Stimulated activated naive CD8-positive, alpha-beta T cell treated with anti-CD3 and anti-CD28 coated beads, Interleukin-15, Interleukin-2, amounts not matched to agents 100 U/mL and 50 U/mL, for 24 hours (primary cell): ENCODE results near the gene ZNF83.
"Not testable (repeated sequence)": the region's sequence is repeated elsewhere in the genome, so short reads cannot be mapped to it uniquely, and the experiment has no call there.

Source experiments
- ATAC-seq: fragments of 150-1000 bp; cut with Tn5 transposase; one replicate; pipeline ENCODE4 v1.10.0; 2021
- DNase-seq: peaks from one replicate; pipeline ENCODE4 v3.0.0; 2021

The ZNF83 gene

DNA sequence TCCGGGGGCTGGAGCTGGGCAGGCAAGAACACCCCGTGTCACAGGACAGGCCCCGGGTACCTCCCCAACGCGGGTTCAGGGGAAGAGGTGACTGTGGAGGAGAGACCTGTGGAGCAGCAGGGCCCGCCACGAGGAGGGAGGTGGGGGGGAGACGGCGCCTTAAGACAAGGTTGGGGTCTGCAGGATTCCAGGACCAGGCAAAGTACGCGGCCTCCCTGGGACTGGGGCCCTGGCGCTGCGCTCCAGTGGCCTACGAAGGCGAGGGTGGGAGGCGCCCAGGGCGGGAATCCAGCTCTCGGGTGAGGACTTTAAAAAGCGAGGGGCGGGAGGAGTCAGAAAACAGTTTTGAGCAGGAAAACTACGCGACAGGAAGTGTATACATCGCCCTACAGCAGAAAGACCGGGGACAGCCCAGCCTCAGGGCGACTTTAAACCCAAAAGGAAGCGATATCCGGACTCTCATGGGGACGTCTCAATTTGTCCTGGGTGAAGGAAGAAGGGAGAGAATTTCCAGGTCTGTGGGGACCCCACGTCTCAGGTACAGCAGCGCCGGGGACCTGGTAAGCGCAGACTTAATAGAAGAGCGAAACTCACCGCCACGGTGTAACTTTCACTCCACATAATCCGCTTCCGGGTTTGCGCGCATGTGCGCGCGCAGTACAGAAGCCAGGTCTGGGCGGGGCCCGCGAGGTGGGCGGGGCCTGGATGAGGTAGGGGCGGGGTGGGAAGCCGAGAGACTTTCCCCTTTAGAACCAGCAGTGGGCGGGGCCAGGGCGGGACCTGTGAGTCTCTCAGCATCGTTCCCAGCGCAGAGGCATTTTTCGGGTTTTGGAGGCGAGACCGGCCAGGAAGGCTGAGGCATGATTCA is at the start of gene ZNF83:
Gene ZNF83 (minus strand): TSS at position 638 of the 868 bp plus-strand sequence.
- DNase-seq (peak; percentile 96), ATAC-seq (peak; percentile 96)

DNA sequence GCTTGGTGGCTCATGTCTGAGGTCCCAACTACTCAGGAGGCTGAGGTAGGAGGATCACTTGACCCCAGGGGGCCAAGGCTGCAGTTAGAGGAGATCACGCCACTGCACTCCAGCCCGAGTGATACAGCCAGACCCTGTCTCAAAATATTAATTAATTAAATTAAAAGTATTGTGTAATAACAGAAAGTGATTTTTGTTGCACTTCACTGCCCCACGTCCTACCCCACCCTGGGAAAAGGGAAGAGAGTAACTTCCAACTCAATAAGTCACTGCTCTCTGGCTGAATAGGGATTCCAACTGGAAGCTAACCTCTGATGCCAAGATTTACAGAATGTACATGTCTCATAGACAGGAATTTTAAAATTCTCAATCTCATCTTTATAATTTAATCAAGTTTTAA is 49.5 kb upstream of the ZNF83 start:
- ATAC-seq (no peak), DNase-seq (no peak)

DNA sequence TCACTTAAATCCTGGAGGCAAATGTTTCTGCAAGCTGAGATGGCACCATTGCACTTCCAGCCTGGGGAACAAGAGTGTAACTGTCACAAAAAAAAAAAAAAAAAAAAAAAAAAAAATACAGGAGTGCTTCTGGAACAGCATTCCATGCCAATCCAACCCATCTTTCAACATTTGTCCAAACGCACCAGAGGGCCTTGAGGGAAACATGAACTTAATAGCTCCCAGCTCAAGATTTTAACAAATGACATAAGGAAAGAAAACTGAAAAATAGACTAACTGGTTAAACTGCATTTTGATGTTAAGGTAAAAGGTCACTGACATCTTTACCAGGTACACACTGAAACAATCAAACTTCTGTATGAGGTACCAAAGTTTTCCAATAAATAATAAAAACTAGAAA is 47.7 kb upstream of the ZNF83 start:
- no peak for DNase-seq
- ATAC-seq, result no peak

DNA sequence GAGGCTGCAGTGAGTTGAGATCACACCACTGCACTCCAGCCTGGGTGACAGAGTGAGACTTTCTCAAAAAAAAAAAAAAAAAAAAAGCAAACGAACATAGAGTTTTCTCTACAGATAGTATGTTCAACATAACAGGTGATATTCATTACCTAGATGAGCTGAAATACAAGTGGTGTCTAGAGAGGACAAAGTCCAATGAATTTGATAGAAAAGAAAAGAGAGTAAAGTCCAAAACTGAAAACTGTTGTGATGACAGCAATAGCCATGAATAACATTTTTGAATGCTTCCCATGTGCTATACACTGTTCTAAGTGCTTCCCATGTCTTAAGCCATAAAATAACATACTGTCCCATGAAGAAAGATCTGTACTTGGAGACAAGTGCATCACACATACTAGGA is 43.1 kb upstream of the ZNF83 start:
- DNase-seq, ATAC-seq: not testable (repeated sequence)

DNA sequence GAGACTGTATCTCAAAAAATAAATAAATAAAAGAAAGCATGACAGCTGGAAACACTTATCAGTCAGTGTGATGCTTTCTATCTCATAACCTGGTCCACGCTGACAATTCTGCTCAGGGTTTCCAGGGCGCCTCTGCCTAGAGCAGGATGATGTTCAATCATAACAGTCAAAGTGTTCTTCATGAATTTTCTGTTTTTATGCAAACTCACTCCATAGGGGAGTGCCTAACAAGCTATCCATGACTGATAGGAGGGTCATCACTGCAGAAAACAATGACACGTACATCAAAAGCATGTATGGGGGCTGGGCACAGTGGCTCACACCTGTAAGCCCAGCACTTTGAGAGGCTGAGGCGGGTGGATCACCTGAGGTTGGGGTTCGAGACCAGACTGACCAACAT is 41.4 kb upstream of the ZNF83 start:
- DNase-seq (no peak), ATAC-seq (no peak)

DNA sequence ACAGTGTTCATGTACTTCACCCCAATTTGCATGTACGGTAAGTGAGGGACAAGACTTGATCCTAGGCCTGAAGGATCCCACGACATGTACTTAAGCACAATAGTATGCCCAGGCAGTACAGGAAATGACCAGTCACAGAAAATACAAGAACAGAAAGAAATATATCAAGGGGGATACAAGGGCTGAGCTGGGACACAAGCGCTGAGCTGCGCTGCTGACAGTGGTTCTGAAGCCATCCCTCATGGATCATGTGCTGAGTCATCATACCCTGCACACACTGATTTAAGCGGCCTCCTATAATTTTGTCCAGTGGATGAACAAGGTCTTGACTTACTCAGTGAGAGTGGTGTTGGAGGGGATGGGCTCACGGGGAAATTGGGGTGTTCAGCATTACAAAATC is 37.1 kb upstream of the ZNF83 start:
- not testable (repeated sequence) for ATAC-seq, DNase-seq

DNA sequence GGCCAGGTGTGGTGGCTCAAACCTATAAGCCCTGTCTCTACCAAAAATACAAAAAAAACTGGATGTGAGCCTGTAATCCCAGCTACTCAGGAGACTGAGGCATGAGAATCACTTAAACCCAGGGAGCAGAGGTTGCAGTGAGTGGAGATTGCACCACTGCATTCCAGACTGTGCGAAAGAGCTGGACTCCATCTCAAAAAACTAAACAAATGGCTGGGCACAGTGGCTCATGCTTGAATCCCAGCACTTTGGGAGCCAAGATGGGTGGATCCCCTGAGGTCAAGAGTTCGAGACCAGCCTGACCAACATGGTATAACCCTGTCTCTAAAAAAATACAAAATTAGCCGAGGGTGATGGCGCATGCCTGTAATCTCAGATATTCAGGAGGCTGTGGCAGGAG is 34.9 kb upstream of the ZNF83 start:
- DNase-seq, result no peak
- no peak for ATAC-seq

DNA sequence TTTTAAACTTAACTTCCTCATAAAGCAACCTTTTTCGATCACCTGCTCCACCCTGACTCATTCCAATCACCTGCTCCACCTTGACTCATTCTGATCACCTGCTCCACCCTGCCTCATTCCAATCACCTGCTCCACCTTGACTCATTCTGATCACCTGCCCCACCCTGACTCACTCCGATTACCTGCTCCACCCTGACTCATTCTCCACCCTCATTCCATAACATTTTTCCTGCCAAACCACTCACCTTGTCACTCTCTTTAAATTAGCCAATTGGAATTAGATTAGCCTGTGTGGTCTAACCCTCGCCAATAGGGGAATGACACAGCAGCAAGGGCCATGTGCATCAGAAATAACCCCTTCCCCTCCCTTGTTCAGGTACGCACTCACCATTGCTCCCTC is 31.9 kb upstream of the ZNF83 start:
- DNase-seq (no peak), ATAC-seq (no peak)

DNA sequence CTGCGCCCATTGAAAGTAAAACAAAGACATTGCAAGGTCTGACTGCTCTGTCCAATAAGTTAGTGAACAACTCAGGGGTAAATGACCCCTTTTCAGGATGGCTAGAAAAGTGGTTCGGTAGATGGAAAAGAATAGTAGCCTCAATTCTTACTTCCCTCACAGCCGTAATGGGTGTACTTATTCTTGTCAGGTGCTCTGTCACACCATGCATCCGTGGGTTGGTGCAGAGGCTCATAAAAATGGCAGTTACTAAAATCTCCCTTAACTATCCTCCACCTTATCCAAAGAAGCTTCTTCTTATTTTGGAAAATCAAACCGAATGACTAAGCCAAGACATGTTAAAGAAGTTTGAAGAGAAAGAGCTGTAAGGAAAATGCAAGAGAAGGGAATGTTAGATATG is 31.4 kb upstream of the ZNF83 start:
- ATAC-seq (no peak), DNase-seq (no peak)

DNA sequence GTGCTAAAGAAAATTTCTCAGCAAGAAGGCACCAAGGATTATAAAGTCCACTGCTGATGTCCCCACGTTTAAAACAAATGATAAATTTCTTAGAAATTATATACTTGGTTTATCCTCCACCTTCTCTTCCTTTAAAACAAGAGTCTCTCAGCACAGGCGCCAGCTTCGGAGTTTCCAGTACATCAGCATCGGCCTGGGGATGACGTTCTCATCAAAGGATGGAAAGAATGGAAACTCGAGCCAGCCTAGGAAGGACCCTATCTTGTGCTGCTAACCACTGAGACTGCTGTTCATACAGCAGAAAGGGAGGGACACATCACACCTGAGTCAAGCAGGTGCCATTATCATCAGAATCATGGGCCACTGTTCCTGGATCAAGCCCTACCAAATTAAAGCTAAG is 29.8 kb upstream of the ZNF83 start:
- DNase-seq (no peak), ATAC-seq (no peak)

DNA sequence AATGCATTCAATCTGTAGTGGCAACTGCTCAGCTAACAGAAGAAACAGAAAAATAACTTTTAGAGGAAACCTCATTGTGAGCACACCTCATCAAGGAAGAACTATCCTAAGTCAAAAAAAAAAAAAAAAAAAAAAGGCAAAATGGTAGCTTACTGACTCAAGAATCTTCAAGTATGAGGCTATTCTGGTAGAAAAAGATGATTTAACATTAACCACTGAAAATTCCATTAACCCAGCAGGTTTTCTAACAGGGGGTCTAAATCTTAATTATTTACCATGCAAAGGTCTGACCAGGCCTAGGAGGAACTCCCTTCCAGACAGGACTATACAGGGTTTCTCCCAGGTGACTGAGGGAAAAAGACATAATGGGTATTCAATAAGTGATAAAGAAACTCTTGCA is 28.4 kb upstream of the ZNF83 start:
- no peak for ATAC-seq
- DNase-seq, result no peak

DNA sequence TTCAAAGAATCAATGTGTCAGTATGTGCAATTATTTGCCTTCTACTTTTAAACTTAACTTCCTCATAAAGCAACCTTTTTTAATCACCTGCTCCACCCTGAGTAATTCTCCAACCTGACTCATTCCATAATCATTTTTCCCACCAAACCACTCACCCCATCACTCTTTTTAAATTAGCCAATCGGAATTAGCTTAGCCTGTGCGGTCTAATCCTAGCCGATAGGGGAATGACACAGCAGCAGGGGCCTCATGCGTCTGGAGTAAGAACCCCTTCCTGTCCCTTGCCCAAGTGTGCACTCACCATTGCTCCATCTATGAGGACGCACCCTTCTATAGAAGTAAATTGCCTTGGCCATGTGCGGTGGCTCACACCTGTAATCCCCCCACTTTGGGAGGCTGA is 27.4 kb upstream of the ZNF83 start:
- ATAC-seq (no peak), DNase-seq (no peak)

DNA sequence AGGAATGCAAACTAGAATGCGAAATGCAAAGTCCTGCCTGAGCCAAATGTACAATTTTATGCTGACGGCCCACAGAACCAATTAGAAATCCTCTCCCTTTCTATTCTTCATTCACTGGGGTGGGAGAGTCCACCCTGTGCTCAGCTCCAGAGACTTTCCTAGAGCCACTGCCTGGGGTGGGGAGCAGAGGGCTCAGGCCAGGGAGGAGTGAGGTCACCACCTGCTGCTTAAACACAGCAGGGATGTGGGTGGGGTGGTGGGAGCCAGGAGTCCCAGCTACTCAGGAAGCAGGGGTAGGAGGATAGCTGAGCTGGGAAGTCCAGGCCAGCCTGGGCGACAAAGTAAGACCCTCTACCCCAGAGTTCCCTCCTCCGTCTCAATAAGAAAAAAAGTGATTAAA is 26.9 kb upstream of the ZNF83 start:
- DNase-seq (no peak), ATAC-seq (no peak)

DNA sequence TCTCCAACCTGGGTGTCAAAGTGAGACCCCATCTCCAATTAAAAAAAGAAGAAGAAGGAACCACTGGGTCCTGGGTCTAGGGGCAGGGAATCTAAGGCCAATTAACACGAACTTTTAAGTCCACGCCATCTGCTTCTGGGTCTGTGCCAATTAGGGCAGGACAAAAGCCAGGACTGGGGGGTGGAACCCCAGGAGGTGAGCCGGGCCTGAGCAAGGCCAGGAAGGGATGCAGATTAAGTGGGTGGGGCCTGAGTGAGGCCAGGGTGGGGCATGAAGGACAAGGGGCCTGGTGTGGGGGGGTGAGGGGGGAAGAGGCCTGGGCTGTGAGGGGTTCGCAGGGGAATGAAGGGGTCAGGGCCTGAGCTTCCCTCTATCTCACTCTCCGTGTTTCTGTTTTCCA is 26.3 kb upstream of the ZNF83 start:
- DNase-seq (no peak), ATAC-seq (no peak)

DNA sequence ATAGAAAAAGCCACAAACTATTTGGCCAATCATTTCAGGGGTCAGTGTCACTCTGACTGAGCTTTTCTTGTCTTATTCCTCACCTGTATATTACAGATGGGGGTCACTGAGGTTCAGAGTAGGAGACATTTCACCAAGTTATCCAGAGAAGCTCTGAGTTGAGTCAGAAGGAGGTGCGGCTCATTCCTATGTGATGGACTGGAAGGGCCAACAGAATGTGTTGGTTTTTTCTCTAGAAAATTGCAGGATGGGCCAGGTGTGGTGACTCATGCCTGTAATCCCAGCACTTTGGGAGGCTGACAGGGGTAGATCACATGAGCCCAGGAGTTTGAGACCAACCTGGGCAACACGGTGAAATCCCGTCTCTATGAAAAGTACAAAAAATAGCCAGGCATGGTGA is 24.5 kb upstream of the ZNF83 start:
- no peak for DNase-seq
- ATAC-seq, result no peak

DNA sequence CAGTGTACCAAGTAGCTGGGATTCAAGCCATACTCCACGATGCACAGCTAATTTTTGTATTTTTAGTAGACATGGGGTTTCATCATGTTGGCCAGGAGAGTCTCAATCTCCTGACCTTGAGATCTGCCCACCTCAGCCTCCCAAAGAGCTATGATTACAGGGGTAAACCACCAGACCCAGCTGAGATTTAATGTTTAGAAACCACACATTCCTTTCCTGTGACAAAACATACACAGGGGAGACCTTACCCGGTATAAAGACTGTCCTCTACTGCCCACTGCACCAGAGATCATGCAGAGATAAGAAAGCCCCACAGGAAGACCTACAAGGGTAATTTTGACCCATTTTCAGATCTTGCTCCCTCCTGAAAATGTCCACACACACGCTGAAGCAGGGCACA is 22.8 kb upstream of the ZNF83 start:
- no peak for DNase-seq
- no peak for ATAC-seq

DNA sequence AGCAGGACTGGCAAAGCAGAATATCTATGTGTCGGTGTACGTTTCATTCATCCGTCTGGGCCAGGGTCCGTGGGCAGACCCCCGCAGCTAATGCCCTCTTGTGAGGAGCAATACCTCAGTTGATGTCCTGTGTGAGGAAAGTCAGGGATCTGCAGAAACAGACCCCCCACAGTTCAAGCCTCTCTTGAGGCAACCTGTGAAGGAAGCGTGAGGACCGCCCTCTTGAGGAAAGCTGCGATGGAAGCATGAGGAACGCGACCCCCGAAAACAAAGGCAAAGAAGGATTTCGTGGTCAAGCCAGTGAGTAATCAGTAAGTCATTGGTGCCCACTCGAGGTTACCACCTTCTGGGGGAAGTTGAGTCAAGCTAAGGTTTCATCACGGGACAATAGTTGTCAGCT is 20.9 kb upstream of the ZNF83 start:
- DNase-seq (no peak), ATAC-seq (no peak)

DNA sequence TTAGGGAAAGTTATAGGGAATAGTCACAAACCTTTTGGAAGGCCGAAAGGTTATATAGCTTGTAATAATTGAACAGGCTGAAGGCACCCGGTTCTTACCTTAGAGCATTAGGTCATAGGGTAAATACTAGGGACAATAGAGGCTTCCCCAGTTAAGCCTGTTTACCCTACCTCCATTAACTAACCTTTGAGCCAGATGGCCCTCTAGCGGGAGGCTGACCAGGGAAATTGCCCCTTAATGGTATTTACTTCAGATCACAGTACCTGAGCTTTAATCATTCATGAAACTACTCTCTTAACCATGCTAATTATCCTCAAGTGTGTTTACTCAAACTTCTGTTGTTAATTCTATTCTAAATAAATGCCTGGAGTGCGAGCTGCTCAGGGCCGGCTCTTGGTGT is 20.4 kb upstream of the ZNF83 start:
- ATAC-seq, result no peak

DNA sequence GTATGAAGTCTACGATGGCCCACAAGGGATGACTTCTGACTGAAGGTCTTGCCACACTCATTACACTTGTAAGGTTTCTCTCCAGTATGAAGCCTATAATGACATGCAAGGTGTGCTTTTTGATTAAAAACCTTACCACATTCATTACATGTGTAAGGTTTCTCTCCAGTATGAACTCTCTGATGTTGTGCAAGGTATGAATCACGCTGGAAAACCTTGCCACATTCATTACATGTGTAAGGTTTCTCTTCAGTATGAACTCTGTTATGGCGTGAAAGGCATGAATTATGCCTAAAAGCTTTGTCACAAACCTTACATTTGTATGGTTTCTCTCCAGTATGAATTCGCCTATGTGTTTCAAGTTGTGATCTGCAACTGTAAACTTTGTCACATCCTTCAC is 15.0 kb upstream of the ZNF83 start:
- no peak for DNase-seq
- no peak for ATAC-seq

More for the DNA sequence above, 20.4 kb upstream of the ZNF83 start:
- DNase-seq, result no peak

DNA sequence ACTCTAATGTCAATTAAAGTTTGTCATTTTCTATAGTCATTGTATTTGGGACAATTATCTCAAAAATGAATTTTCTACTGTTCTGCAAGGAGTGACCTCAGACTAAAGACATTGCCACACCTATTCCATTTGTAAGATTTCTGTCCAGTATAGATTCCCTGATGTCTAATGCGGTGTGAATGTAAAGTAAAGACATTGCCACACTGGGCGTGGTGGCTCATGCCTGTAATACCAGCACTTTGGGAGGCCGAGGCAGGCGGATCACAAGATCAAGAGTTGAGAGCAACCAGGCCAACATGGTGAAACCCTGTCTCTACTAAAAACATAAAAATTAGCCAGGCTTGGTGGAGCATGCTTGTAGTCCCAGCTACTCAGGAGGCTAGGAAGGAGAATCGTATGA is 13.8 kb upstream of the ZNF83 start:
- DNase-seq, result no peak
- no peak for ATAC-seq

DNA sequence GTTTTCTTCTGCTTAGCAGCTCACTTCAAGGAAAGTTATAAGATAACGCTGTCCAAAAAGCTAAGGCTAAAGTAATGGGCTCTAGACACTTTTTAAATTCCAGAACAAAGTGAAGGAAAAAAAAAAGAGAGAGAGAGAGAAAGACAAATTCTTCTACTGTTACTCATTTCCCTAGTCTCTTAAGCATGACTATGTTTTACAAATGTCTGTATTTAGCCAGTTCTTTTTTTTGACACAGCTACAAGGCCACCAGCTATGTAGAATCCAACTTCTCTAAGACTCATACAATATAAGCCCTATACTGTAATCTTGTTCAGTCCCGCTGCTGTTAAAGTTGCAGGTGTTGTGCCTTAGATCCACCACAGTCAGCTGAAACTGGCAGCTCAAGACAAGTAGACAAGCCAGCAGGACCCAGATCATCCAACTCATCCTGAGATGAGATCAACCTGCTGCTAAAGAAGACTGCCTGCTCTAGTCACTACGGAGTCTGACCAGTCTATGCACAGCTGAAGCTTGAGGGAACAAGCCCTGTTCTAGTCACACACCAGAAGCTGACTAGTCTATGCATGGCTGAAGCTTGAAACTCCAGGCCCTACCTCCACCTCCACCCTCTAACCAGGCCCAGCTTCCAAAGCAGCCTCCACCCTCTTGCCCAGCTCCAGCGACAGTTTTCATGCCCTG is 10.3 kb upstream of the ZNF83 start:
- DNase-seq (no peak), ATAC-seq (no peak)

DNA sequence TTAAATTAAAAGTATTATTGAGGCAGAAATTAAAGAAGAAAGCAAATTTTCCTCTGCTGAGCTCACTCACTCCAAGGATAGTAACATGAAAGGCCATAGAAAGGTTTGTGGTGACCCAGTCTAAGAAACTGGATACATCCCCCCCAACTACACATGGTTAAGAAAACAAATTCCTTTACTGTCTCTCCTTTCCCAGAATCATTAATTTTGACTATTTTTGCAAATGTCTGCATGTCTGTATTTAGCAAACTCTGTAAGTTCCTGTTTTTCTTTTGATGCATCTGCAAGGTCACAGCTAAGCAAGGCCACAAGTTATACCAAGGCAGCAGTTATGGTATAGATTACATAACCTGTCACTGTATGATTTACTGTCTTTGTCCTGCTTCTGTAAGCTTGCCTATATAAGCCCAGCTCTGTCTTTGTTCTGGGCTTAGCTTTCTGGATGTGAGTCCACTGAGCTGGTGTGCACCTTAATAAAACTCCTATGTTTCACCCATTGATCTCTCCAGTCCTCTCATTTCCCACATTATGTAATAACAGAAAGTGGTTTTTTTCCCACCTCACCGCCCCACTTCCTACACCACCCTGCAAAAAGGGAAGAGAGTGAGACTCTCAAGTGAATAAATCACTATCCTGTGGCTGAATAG is 8.5 kb upstream of the ZNF83 start:
- ATAC-seq, result no peak
- no peak for DNase-seq

DNA sequence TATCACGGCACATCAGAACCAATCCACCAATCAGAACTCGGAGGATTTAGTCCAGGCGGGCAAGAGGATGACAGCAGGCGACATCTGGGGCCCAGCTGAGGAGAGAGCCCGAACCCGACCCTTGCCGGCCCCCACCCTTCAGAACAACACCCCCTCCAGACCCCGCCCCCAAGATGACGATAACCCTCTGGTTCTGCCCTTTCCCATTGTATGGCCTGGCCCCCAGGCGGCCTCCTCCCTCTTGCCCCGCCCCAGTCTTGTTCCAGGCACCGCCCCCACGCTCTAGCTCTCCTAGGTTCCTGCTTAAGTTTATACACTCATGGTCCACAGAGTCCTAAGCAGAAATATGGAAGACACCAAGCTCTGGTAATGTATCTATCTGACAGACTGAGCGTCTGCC is 2.8 kb upstream of the ZNF83 start:
- no peak for ATAC-seq
- no peak for DNase-seq
